ENCODE results near the gene STAMBPL1.
A peak's percentile ranks its signal among the peaks of the same experiment; 100 is the strongest.
"Not testable (repeated sequence)": the region's sequence is repeated elsewhere in the genome, so short reads cannot be mapped to it uniquely, and the experiment has no call there.

The STAMBPL1 gene

GRCh38 chr10:88879534-88880281, at the start of gene STAMBPL1:
STAMBPL1 (plus strand) TSS chr10:88880245; CDS start chr10:88901709, 21,464 bp downstream.
- peak; percentile 83 for DNase-seq

GRCh38 chr10:88830643-88831268, 49.3 kb upstream of the STAMBPL1 start:
- no peak for DNase-seq

- DNase-seq, result peak; percentile 53
These were observed 48.3 kb upstream of the STAMBPL1 start for GRCh38 chr10:88831709-88832108.

- no peak for DNase-seq
These were observed 47.7 kb upstream of the STAMBPL1 start for GRCh38 chr10:88832376-88832775.

- DNase-seq, result no peak
These were observed 46.9 kb upstream of the STAMBPL1 start for GRCh38 chr10:88833156-88833555.

- DNase-seq, result peak; percentile 20
These were observed 46.3 kb upstream of the STAMBPL1 start for GRCh38 chr10:88833723-88834122.

- DNase-seq, result peak; percentile 91
These were observed 44.7 kb upstream of the STAMBPL1 start for GRCh38 chr10:88835096-88835909.

GRCh38 chr10:88835910-88836221, 44.2 kb upstream of the STAMBPL1 start:
- no peak for DNase-seq

GRCh38 chr10:88837632-88838031, 42.4 kb upstream of the STAMBPL1 start:
- not testable (repeated sequence) for DNase-seq

- no peak for DNase-seq
These were observed 41.2 kb upstream of the STAMBPL1 start for GRCh38 chr10:88838766-88839350.

GRCh38 chr10:88840104-88840503, 39.9 kb upstream of the STAMBPL1 start:
- DNase-seq, result no peak

- DNase-seq, result no peak
These were observed 39.2 kb upstream of the STAMBPL1 start for GRCh38 chr10:88840881-88841280.

GRCh38 chr10:88841316-88842111, 38.5 kb upstream of the STAMBPL1 start:
- DNase-seq, result no peak

GRCh38 chr10:88843171-88843570, 36.9 kb upstream of the STAMBPL1 start:
- DNase-seq, result no peak

- no peak for DNase-seq
These were observed 31.5 kb upstream of the STAMBPL1 start for GRCh38 chr10:88848499-88848898.

GRCh38 chr10:88849234-88849633, 30.8 kb upstream of the STAMBPL1 start:
- no peak for DNase-seq

- DNase-seq, result no peak
These were observed 29.3 kb upstream of the STAMBPL1 start for GRCh38 chr10:88850712-88851111.

- no peak for DNase-seq
These were observed 28.3 kb upstream of the STAMBPL1 start, which contains the start of gene ANKRD22 for GRCh38 chr10:88851706-88852105. ANKRD22 (minus strand) TSS chr10:88851844; CDS start chr10:88851607, 237 bp downstream.

GRCh38 chr10:88852327-88852726, 27.7 kb upstream of the STAMBPL1 start:
- no peak for DNase-seq

- DNase-seq, result no peak
These were observed 26.7 kb upstream of the STAMBPL1 start for GRCh38 chr10:88853155-88853881.

- no peak for DNase-seq
These were observed 25.4 kb upstream of the STAMBPL1 start for GRCh38 chr10:88854684-88855083.

- no peak for DNase-seq
These were observed 22.2 kb upstream of the STAMBPL1 start for GRCh38 chr10:88857831-88858230.

Measured in CD4-positive, alpha-beta T cell treated with Interleukin-17A for 4 hours (primary cell).